HG03469 (cell line): Measurements from ENCODE around the gene CDH13.

Source experiments
- ATAC-seq: cut with Tn5 transposase; IDR thresholded peaks from one replicate; pipeline ENCODE4 v1.9.1; 2021; ENCODE audit warnings: mild to moderate bottlenecking, moderate library complexity, moderate number of reproducible peaks; ENCODE audit not compliant: unreplicated experiment

CDH13 gene

DNA sequence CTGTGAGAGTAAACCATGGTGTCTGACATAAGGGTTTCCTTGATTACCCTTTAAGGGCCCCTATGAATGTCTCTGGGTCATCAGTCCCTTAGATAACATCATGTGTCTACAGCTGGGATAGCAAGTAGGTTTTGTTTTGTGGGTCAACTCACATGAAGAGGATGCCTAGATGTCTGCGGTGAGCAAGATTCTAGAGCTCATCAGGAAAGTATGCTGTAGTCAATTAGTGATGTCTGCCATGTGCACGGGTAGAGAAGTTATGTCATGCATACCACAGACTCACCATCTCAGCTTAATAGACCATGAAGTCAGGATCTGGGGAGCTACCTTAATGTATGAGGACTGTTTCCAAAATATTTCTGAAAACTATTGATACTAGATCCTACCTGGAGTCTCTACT is 57.5 kb downstream of the CDH13 start:
- ATAC-seq = no peak

DNA sequence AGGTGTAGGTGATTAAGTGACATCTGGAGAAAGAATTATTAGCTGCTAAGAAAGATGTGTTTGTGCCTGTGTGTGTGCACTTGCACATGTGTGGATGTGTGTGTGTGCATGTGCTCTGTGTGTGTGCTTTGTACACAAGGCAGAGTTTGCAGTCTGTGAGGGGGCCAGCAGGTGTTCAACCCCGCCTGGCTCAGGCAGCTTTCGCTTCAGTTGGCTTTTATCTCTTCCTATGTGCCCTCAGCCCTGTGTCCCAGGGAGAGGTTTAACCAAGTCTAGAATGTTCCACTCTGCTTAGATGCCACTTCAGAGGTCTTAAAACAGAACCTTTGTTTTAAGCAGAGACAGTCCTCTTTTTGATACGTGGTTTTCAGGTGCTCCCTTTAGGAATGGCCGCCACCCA is 58.8 kb downstream of the CDH13 start:
- ATAC-seq = no peak

DNA sequence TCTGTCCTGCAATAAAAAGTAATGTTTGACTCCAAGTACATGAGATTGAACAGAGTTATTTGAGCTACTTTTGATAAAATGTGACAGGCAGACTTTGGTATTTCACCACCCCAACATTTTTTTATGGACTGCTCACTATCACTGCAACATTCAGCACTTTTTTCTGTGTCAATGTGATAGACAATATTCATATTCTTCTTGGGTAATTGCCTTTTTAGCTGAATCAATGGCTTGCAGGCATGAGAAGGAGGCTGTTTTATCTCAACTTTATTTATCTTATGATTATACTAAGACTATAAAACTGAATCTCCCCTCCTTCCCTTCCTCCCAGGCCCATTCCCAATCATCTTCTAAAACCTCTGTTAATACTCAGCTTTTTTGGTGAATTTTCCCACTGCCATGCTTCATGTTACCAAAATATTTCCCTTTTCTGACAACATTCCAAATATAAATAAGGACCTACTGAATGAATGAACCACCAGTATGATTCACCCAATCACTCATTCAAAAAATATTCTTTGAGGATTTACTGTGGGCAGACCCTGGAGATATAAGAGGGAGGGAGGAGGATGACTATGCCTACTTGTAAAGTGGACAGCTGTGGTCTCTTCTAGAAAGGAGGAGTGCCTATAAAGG is 67.6 kb downstream of the CDH13 start:
- ATAC-seq = no peak

DNA sequence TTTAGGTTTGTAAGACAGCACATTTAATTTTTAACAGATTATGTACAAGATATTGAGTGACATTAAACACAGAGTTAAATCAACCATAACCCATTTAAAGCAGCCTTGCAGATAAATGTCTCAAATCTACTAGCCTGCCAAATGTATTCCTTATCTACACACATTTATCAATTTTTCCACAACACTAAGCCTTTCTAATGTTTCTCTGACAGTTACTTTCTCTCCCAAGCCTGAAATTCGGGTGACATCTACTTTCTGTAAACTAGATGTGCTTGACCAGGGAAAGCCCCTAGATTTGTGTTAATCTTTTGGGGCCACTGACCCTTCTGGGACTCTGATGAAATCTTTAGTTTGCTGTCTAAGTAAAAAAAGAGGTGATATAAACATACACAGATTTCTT is 69.0 kb downstream of the CDH13 start:
- ATAC-seq = no peak

DNA sequence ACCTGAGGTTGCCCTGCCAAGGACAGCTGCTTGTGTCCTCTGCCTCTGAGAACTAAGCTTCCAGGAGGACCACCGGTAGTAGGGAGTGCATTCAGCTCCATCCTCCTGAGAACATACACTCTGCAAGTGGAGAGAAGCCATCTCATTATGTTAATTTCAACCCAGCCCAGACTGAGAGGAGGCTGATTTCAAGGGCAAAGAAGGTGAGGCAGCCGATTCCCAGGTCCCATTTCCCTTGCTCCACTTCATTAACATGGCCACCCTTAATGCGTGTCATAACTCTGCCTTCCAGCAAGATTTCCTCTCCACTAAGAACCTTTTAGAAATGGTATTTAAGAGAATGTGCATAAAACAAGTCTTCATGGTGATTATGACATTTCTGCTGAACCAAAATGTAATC is 72.5 kb downstream of the CDH13 start:
- ATAC-seq = no peak

DNA sequence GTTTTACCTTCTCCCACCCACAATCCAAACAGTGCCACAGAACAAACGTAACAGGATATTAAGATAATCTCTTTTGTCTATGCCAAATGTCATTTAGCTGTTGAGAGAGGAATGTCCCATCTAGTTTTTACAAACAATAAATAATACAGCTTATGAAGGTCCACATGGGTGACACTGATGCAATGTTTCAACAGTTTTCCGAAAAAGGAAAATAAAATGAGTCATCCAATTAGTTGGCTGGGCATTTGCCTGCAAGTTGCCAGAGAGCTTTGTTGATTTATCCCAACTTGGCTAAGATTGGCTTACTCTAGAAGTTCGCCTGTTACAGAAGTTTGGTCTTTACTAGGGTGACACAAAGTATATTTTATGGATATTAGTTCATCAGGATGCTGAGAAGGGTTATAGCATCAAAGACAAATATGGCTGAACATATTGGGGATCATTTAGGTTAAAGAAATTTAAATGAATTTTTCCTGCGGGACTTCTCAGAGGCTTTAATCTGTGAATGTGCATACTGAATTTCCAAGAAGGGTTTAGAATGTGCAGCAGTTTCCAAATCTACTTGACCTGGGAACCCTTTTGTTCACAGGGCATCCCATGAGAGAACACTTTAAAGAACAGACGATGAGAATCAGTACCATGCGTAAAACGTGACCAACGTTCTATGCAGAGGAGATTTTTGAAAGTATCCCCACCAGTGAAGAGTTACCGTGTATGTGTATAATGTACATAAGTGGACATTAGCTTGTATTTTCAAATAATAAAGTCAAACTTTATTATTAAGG is 73.1 kb downstream of the CDH13 start:
- ATAC-seq = no peak

DNA sequence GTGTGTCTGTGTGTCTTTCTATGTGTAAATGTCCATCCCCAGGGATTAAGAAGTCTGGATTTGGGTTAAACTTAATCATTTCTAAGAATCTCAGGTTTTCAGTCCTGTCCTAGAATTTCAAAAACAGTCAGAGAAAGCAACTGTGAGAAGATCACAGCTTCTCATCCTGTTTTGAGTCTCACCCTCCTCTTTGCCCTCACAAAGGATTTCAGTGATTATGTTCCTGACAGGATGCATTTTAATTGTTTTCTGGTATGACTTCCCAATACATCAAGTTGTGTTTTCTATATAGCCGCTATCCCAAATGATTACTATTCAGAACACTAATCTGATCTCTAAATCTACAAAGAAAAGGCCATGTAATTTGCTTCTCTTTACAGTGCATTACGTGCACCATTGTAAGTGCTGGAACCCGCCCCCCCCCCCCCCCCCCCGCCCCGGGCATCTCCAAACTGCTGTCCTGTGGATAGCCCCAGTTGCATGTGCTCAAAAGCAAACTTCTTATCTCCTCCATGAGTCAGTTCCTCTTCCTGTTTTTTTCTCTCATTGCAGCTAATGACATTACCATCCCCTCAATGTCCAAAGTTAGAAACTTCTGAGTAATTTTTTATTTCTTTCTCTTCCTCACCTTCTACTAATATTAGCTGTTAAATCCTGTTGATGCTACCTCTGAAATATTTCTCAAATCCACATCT is 73.9 kb downstream of the CDH13 start:
- ATAC-seq = no peak

DNA sequence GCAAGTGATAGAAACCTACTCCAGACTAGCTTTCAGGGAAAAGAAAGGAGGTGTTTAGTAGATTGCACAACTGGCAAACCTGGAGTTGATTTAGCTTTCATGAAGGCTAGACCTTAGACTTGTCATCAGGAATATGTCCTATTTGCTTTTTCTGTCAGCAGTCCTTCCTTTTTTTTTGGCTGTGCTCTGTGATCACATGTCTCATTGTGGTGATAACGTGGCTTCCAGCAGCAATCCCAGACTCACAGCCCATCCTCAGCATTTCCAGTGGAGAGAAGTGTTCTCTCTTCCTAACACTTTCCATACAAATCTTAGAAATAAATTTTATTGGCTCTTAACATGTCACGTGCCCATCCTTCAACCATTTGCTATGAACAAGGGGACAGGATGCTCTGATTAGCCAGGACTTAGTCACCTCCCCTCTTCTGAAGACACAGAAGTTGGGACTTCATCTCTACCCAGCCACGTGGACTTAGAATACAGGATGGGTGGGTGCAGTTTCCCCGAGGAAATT is 74.7 kb downstream of the CDH13 start:
- ATAC-seq = no peak

DNA sequence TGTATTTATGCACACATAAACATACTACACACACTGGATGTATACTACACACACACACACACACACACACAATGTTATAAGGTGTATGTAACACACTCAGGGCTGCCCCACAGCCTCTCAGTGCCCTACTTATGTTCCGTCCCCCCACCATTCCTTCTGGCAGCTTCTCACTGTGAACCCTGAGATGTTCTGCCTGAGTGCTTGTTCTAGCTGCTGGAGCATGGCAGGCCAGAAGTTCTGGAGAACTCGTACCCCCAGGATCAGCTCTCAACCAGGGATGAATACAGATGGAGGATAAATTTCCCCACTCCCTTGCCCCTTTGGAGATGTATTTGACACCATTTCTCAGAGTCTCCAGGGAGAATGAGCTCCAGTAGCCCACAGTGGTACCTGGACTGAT is 76.4 kb downstream of the CDH13 start:
- no peak for ATAC-seq

DNA sequence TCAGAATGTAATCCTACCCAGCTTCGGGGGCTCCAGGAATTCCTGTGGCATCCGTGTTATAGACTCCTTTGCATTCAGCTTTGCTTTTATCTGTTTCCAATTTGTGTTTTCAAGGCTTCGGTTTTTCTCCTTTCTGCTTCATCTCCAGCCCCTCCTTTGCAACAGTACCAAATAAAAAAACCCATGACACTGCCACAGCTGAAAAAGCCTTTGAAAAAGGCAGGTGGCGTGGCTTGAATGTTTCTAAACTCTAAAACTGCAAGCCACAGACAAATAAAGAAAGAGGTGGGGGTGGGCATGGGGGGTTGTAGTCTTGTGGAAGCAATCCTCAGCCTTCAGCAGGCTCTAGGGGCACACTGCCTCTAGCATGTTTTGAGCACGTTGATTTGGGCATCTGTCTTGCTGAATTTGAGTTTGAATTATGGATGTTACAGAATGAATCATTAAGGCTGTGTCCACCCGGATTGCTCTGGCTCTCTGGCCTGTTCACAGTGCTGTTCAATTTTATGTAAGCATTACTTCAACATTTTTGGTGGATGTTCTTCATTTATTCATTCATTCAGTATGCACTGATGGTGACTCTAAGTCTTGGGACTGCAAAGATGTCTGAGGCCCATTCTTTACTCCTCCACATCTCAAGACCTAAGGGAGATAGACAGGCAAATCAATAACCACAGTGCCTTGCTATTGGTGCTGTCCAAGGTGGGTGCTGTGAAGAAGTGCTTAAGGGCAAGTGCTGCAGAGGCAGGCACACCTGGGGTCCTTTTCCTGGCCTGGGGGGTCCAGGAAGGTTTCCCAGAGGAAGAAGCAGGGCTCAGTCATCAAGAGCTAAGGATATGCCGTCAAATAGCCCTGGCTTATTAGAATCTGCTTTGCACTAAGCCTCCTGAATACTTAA is 77.4 kb downstream of the CDH13 start:
- no peak for ATAC-seq

DNA sequence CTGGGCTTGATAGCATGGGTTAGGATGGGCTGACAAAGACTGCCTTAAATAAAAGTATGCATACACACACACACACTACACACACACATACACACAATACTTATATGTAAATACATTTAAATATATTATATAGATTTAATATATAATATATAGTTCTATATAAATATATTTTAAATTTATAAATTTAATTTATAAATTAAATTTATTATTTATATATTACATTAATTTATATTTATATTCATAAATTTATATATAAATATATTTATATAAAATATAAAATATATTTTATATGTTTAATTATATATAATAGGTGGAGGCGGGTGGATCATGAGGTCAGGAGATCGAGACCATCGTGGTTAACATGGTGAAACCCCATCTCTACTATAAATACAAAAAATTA is 83.2 kb downstream of the CDH13 start:
- ATAC-seq = no peak

DNA sequence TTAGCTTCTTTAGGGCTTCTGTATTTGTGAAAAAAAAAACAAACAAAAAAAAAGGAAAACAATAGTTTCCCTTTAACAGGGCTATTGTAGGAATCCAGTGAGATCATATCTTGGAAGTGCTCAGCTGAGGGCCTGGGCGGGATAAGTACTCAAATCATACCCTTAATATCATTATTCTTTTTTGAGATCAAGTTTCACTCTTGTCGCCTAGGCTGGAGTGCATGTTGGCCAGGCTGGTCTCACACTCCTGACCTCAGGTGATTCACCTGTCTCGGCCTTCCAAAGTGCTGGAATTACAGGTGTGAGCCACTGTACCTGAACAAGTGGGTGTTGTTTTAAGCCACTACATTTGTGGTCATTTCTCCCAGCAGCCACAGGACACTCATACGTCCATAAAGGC is 87.0 kb downstream of the CDH13 start:
- ATAC-seq = no peak

DNA sequence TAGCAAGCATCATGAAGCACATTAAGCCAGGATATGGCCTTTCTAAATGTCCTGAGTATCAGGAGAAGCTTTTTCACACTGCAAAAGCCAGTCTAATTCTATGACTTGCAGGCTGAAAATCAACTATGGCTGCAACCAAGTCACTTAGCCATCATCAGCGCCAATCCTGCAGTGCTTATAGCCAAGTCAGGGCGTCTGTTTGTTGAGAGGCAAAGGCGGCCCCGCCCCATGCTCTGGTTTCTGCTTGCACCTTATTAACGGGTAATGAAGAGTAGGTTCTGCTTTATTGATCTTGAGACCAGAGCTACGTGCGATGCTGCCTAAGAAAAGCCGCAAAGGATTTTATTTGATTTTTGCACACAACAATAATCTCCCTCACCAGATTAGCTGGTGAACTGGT is 88.4 kb downstream of the CDH13 start:
- no peak for ATAC-seq

DNA sequence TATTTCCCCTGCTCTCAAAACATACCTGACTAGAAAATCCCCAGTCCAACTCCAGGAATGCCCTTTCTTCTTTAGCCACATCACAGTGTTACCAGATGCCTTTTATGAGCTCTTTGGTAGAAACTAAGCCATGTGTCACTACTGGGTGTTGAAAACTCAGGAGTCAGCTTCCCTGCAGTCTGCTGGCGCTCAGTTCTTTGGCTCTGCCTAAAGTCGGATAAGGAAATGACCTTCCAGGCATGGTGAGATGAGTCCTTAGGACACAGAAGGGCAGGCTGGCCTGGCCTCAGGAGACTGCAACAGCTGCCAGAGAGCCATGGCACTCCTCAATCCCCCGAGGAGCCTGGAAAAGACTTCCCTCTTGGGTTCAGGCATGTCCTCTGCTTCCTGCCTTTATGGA is 89.1 kb downstream of the CDH13 start:
- no peak for ATAC-seq

DNA sequence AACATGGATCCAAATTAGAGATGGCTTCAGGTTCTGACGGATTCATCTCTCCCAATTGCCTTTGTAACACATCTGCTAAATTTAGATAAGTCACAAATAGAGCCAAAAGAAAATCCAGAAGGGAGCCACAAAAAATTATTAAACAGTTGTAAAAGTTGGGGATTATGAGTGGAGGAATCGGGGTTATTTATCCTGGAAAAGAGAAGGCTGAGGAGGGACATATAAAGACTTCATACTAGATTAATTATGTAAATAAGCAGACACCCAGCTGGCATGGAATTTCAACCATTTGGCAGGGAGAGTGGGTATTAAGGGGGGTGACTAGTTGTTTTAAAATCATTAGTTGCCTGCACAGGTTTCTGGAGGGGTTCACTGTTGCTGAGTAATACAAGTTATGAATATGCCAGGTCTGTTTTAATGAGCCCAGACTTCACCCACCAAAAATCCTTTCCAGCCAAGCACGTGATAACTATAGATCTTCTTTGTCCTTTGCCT is 89.6 kb downstream of the CDH13 start:
- no peak for ATAC-seq

DNA sequence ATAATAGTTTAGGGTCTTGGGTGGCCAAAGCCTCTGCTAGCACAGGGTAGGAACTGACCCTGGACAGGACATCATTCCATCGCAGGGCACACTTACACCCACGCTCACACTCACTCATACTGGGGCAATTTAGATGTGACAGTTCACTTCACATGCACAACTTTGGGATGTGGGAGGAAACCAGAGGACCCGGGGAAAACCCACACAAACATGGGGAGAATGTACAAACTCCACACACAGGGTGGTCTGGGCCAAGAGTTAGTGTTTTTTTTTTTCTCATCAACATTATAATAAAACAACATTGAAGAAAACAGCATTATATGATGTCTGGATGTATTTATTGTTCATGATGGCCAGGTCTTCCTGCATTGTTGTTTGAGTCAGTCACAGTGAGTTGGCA is 93.6 kb downstream of the CDH13 start:
- no peak for ATAC-seq

DNA sequence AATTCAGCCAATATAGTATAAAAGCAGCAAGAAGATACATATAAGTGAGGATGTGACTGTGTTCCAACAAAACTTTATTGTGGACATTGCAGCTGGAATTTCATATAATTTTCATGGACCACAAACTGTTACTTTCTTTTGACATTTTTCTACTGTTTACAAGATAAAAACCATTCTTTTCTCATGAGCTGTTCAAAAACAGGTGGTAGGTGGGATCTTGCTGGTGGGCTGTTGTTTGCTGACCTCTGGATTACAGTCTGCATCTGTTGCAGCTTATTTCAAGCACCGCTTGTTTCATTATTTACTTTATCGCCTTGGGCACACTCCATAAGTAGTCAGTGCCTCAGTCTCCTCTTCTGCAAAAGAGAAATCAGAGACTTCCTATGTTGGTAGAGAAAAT is 99.5 kb downstream of the CDH13 start:
- ATAC-seq = no peak

DNA sequence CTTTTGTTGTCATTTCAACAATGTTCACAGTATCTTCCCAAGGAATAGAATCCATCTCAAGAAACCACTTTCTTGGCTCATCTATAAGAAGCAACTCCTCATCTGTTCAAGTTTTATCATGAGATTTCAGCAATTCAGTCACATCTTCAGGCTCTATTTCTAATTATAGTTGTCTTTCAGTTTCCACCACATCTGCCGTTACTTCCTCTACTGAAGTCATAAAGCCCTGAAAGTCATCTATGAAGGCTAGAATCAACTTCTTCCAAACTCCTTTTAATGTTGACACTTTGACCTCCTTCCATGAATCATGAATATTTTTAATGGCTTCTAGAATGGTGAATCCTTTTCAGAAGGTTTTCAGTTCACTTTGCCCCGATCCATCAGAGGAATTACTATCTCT is 102.1 kb downstream of the CDH13 start:
- peak; percentile 36 for ATAC-seq

DNA sequence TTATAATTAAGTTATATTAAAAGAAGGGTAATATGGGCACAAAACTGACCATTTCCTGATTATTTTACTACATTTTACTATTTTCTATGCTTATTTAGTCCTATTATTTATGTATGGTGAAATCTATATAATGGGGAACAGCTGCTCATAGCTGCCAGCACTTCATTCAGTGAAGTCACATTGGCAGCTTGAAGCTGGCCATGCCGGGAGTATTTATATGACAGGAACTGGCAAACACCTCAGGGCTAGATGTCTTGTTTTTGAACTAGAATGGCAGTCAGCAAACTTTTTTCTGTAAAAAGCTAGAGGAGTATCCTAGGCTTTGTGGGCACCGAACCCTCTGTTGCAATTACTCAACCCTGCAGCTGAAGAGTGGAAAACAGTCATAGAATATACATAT is 104.1 kb downstream of the CDH13 start:
- ATAC-seq = no peak

DNA sequence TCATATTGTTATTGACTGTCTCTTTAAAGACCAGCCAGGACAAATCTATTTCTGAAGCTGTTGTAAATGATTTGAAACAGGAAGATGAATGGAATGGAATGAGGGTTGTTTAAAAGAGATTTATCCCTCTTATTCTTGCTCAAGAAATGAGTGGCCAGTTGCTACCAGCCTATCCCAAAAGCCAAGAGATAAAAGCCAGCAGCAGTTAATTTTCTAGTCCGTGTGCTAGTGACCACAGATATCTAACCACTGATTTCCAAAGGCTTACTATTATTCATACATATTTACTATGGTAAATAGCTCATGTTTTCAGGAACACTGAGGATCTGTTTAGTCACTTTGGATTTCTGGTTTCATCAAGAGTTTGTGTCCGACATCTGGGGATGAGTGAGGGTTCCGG is 105.7 kb downstream of the CDH13 start:
- ATAC-seq = no peak

DNA sequence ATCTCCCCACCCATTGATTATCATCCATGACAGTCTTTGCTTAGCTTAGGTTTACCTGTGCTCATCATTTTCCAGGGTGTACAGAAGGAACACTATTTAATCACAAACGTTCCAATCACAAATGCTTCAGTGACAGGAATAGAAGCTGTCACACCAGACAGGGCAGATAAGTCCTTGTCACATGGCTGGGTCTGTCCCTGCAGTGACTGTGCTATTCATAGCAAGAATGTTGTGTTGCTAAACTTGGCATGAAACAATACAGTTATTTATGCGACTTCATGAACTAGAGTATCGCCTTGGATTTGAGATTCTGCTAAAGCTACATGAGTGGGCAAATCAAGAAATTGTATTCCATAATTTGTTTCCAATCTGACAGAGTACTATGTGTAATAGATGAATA is 108.4 kb downstream of the CDH13 start:
- no peak for ATAC-seq
